GM18498 (cell line): Measurements from ENCODE around the gene WDR37.
"Not testable (repeated sequence)": the region's sequence is repeated elsewhere in the genome, so short reads cannot be mapped to it uniquely, and the experiment has no call there.

ENCODE experiments used
- ATAC-seq: cut with Tn5 transposase; IDR thresholded peaks from one replicate; pipeline ENCODE4 v1.9.1; 2021; ENCODE audit warnings: mild to moderate bottlenecking, moderate library complexity; ENCODE audit not compliant: unreplicated experiment

WDR37 gene

DNA sequence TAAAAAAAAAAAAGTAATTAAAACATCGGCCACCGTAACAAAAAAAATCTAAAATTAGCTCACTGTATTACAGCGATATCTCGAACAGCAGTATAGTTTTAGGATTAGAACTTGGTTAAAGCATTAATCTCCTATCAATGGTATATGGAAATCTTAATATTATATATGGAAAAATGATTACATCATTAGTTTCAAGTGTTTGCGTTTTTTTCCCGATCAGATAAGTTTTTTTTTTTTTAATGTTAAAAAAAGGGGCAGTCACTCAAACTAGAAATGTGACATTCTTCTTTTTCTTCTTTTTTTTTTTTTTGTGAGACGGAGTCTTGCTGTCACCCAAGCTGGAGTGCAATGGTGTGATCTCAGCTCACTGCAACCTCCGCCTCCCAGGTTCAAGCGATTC lies 14.7 kb upstream of the WDR37 start:
- no peak for ATAC-seq

- peak; percentile 63 for ATAC-seq
Measured at GRCh38 chr10:1043532-1043995, 12.6 kb upstream of the WDR37 start.

DNA sequence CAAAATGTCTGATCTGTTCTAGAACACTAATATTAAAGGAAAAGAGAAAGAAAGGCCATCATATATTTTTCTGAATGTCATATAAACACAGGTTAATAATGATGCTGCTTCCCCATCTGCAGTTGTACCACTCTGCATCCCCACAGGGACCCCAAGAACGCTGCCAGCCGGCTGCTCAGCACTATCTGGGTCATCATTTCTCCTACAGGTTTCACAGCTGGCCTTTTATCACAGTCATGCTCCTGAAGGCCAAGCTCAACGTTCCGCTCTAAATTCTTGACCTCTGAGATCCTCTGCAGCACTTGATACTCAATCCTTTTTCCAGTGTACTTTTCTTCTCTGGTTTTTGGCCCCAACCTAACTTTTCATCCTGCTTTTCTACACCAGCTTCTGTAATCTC lies 12.0 kb upstream of the WDR37 start:
- ATAC-seq = no peak

- no peak for ATAC-seq
Measured at GRCh38 chr10:1044964-1045363, 11.2 kb upstream of the WDR37 start.

DNA sequence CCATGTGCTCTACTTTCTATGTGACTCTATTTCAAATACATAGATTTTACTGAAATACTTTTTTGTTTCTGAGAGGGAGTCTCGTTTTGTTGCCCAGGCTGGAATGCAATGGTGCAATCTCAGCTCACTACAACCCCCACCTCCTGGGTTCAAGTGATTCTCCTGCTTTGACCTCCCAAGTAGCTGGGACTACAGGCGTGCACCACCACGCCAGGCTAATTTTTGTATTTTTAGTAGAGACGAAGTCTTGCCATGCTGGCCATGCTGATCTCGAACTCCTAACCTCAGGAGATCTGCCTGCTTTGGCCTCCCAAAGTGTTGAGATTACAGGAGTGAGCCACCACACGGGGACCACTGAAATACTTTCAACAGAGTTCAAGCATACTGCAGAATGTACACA lies 10.8 kb upstream of the WDR37 start:
- no peak for ATAC-seq

DNA sequence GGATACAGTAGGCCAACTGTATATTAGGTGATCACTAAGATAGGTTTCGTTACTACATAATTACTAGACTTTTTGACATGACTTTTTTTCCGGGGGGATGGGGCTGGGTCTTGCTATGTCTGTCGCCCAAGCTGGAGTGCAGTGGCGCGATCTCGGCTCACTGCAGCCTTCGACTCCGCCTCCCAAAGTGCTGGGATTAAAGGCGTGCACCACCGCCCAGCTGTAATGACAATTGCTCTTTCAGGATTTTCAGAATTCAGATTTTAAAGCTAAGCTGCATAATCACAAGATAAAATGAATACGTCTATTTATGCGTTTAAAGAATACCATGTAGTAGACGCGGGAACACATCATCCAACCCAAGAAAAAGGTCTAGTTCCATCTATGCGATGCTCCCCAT lies 8.2 kb upstream of the WDR37 start:
- ATAC-seq = no peak

GRCh38 chr10:1048349-1048731 lies 7.8 kb upstream of the WDR37 start:
- ATAC-seq = no peak

- ATAC-seq = peak; percentile 85
Measured at GRCh38 chr10:1048732-1049424, 7.3 kb upstream of the WDR37 start, which contains the start of gene IDI1. TSS of gene IDI1 (minus strand) at chr10:1049119. CDS start at chr10:1049003, 116 bp downstream.

DNA sequence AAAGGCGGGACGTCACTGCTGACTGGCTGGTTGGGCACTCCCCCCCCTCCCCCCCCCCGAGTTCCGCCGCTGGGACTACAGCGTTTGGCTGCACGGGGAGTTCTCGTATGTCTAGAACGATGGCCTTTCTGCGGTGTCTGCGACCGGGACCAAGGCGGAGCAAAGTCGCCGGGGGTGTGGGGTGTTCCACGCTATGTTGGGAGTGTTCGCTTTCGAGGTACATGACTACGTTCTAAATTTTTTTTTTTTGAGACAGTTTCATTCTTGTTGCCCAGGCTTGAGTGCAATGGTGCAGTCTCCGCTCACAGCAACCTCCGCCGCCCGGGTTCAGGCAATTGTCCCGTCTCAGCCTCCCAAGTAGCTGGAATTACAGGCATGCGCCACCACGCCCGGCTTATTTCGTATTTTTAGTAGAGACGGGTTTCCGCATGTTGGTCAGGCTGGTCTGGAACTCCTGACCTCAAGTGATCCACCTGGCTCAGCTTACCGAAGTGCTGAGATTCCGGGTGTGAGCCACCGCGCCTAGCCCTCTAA lies 6.7 kb upstream of the WDR37 start:
- no peak for ATAC-seq

DNA sequence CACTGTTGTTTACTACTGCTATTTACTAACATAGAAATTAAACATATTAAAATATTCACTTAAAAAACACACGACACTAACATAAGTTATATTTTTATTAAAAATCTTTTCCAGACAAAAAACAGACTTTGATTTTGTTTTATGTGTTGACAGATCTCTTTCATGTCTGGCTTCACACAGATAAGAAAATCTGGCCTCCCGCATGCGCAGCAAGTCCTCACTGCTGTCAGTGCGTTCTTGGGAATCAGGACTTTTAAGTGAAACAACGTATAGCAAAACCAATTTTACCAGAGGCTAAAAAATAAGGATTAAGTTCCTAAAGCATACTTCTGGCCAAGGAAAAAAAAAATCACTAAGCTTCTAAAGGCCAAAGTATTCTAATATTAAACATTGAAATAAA lies 6.0 kb upstream of the WDR37 start:
- no peak for ATAC-seq

GRCh38 chr10:1050554-1050953 lies 5.6 kb upstream of the WDR37 start:
- no peak for ATAC-seq

DNA sequence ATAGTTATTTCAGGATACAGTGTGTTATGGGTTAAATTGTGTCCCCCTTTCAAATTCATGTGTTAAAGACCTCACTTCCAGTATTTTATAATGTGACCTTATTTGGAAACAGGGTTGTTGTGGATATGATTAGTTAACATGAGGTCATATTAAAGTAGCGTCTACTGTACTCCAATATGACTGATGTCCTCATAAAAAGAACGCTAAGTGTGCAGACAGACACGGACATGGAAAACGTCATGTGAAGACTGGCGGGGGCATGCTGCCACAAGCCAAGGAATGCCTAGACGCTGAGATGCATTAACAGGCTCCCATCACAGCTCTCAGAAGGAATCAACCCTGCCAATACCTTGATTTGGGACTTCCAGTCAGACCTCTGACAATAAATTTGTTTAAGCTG lies 1.5 kb upstream of the WDR37 start:
- no peak for ATAC-seq

DNA sequence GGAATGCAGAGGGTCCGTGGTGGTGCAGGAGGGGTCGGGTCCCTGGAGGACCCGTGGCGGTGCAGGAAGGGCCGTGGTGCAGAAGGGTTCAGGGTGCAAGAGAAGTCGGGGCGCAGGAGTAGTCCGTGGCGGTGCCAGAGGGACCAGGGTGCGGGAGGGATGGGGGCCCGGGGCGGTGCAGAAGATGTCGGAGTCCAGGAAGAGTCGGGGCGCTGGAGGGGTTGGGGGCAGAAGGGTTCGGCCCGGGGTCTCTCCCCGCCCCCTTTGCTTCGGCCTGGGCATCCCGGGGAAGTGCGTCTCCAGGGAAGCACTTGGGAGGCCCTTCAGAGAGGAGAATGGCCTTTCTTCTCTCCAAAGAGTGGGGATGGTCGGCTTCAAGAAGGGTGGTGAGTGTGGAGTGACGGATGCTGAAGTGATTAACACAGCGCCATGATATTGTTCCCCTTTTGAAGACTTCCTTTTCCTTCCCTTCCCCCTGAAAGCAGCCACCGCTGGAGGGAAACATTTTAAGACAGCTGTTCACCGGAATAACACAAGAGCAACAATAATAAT lies 997 bp downstream of the WDR37 start:
- ATAC-seq = peak; percentile 2

DNA sequence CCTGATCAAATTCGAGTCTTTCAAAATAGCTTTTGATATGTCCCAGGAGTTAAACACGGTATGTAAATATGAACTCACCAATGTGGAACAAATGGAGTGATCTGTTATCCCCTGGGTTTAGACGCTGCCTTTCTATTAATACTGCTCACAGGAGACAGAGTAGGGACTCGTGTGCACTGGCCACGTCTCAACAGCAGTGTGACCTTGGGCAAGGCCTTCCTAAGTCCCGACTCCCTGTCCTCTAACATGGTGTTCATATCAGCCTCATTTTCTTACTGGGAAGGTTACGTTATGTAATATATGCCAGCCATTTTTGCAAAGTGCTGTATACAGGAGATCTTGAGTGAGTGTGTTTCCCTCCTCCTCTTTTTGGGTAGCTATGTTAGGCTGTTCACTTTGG lies 1.8 kb downstream of the WDR37 start:
- no peak for ATAC-seq

DNA sequence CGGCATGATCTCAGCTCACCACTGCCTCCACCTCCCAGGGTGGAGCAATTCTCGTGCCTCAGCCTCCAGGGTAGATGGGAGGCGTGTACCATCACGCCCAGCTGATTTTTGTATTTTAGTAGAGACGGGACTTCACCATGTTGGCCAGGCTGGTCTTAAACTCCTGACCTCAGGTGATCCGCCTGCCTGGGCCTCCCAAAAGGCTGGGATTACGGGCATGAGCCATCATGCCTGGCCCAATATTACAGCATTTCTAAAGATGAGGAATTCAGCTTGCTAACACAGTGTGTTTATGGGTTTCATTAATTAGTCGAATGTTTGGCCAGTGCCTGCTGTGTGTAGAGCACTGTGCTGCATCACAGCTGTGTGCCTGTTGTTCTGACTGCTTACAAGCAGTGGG lies 3.7 kb downstream of the WDR37 start:
- no peak for ATAC-seq

DNA sequence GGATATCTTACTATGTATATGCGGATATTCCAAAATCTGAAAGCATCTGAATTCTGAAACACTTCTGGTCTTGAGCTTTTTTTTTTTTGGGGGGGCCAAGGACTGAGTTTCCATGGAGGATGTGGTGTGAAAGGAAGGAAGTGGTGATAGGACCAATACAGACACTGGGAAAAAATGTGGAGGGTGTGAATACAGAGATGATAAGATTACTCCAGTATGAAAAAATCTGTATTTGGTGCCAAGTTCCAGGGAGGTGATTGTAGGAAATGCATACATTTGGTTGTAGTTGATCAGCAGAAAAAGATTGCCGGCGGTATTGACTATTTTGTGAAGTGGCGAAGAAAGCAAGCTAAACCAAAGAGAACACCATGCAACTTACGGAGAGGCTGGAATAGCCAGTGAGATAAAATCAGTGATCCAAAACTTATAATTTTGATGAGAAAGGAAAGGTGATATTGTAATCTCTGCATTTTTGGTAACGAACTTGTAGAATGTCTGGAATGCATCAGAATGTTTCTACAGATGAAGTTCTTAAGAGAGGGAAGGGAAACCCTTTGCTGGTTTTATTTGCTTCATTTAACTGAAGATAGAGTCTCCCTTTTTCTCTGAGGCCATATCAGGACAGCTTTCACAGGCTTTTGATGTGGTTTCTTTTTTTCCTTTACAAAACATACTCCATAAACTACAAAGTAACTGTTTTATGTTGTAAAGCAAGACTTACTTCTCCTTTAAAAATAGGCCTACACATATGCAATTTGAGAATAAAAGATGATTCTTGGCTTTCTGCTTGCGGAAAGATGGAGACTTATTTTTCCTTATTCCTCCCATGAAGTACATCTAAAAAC lies 6.0 kb downstream of the WDR37 start:
- no peak for ATAC-seq

DNA sequence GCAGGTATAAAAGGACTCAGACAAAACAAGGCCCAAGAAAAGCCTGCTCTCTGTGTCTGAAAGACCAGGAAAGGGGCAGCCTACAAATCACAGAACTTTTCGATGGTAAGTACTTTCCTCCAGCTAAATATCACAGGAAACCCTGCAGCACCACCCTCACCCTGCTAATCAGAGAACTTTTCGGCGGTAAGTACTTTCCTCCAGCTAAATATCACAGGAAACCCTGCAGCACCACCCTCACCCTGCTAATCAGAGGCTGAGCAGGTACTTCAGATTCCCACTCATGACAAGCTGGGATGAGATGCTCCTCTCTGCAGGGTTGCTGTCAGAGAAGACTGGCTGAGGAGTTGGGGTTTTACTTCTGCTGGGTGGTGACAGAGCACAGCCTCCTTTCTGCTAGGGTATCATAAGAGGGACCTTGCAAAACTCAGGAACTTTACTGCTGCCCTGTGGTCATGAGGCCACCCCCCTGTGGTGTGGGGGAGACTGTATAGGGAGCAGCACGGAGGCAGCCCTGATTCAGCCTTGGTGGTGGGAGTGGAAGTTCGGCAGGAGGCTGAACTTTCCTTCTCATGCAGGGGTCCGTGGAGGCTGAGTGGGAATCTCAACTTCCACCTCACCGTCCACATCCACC lies 7.2 kb downstream of the WDR37 start:
- no peak for ATAC-seq

DNA sequence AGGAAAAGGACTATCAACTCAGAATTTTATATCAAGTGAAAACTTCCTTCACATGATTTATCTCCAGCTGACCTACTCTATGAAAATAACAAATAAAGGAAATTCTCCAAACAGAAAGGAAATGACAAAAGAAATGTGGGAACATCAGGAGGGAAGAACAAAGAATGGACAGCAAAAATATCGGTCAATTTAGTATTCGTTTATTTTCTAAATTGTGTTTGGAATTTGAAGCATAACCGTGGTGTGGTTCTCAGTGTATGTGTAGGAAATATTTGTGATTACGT lies 8.7 kb downstream of the WDR37 start:
- no peak for ATAC-seq

DNA sequence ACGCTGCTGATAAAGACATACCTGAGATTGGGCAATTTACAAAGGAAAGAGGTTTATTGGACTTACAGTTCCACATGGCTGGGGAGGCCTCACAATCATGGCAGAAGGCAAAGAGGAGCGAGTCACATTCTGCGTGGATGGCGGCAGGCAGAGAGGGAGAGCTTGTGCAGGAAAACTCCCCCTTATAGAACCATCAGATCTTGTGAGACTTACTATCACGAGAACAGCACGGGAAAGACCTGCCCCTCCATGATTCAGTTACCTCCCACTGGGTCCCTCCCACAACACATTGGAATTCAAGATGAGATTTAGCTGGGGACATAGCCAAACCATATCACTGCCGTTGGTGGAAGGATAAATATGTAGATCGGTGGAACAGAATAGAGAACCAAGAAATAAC lies 10.5 kb downstream of the WDR37 start:
- not testable (repeated sequence) for ATAC-seq

- no peak for ATAC-seq
Measured at GRCh38 chr10:1068380-1069361, 12.5 kb downstream of the WDR37 start.
